ENCODE results near the gene SYNRG.

SYNRG gene

GRCh38 chr17:37530420-37530819 is 78.8 kb downstream of the SYNRG start:
- H3K4me1 ChIP-seq (ENCODE audit: control insufficient read depth, insufficient read depth, low read length) = no peaks in the 10 kb centered on the region
- no peaks in the 10 kb centered on the region for H3K9me3 ChIP-seq (ENCODE audit: control insufficient read depth, insufficient read depth, low read length)
- no peak overlapping the region for H3K9ac ChIP-seq (ENCODE audit: low read depth, low read length)
- peaks cover 3% of the 10 kb centered on the region for H3K36me3 ChIP-seq (ENCODE audit: control insufficient read depth, insufficient read depth, low read length)
- H3K4me3 ChIP-seq (ENCODE audit: low read depth, low read length) = no peak overlapping the region
- no peaks in the 10 kb centered on the region for H3K27me3 ChIP-seq (ENCODE audit: control insufficient read depth, insufficient read depth, low read length)

- no peaks in the 10 kb centered on the region for H3K9me3 ChIP-seq (ENCODE audit: control insufficient read depth, insufficient read depth, low read length)
- peaks cover 3% of the 10 kb centered on the region for H3K36me3 ChIP-seq (ENCODE audit: control insufficient read depth, insufficient read depth, low read length)
- no peaks in the 10 kb centered on the region for H3K4me1 ChIP-seq (ENCODE audit: control insufficient read depth, insufficient read depth, low read length)
These were observed 81.9 kb downstream of the SYNRG start for GRCh38 chr17:37527249-37527851.

GRCh38 chr17:37523715-37524219 is 85.5 kb downstream of the SYNRG start:
- no peak overlapping the region for H3K9ac ChIP-seq (ENCODE audit: low read depth, low read length)
- no peaks in the 10 kb centered on the region for H3K4me1 ChIP-seq (ENCODE audit: control insufficient read depth, insufficient read depth, low read length)
- H3K9me3 ChIP-seq (ENCODE audit: control insufficient read depth, insufficient read depth, low read length) = no peaks in the 10 kb centered on the region
- no peak overlapping the region for H3K4me3 ChIP-seq (ENCODE audit: low read depth, low read length)
- no peaks in the 10 kb centered on the region for H3K27me3 ChIP-seq (ENCODE audit: control insufficient read depth, insufficient read depth, low read length)
- H3K36me3 ChIP-seq (ENCODE audit: control insufficient read depth, insufficient read depth, low read length) = peaks cover 5% of the 10 kb centered on the region

More at GRCh38 chr17:37527249-37527851, 81.9 kb downstream of the SYNRG start:
- H3K9ac ChIP-seq (ENCODE audit: low read depth, low read length) = no peak overlapping the region
- H3K27me3 ChIP-seq (ENCODE audit: control insufficient read depth, insufficient read depth, low read length) = no peaks in the 10 kb centered on the region
- H3K4me3 ChIP-seq (ENCODE audit: low read depth, low read length) = no peak overlapping the region

GRCh38 chr17:37521821-37522220 is 87.4 kb downstream of the SYNRG start:
- Histone ChIP-seq H3K9ac (ENCODE audit: low read depth, low read length) (no peak overlapping the region), H3K4me3 (ENCODE audit: low read depth, low read length) (no peak overlapping the region), H3K4me1 (ENCODE audit: control insufficient read depth, insufficient read depth, low read length) (no peaks in the 10 kb centered on the region), H3K9me3 (ENCODE audit: control insufficient read depth, insufficient read depth, low read length) (no peaks in the 10 kb centered on the region), H3K36me3 (ENCODE audit: control insufficient read depth, insufficient read depth, low read length) (peaks cover 8% of the 10 kb centered on the region), H3K27me3 (ENCODE audit: control insufficient read depth, insufficient read depth, low read length) (no peaks in the 10 kb centered on the region)

GRCh38 chr17:37520174-37520573 is 89.0 kb downstream of the SYNRG start:
- Histone ChIP-seq H3K4me1 (ENCODE audit: control insufficient read depth, insufficient read depth, low read length) (no peaks in the 10 kb centered on the region), H3K36me3 (ENCODE audit: control insufficient read depth, insufficient read depth, low read length) (peaks cover 8% of the 10 kb centered on the region), H3K27me3 (ENCODE audit: control insufficient read depth, insufficient read depth, low read length) (no peaks in the 10 kb centered on the region)

GRCh38 chr17:37519251-37519985 is 89.8 kb downstream of the SYNRG start:
- H3K9me3 ChIP-seq (ENCODE audit: control insufficient read depth, insufficient read depth, low read length) = no peaks in the 10 kb centered on the region
- H3K27me3 ChIP-seq (ENCODE audit: control insufficient read depth, insufficient read depth, low read length) = no peaks in the 10 kb centered on the region
- H3K4me1 ChIP-seq (ENCODE audit: control insufficient read depth, insufficient read depth, low read length) = no peaks in the 10 kb centered on the region
- H3K36me3 ChIP-seq (ENCODE audit: control insufficient read depth, insufficient read depth, low read length) = peaks cover 8% of the 10 kb centered on the region
- no peak overlapping the region for H3K9ac ChIP-seq (ENCODE audit: low read depth, low read length)
- H3K4me3 ChIP-seq (ENCODE audit: low read depth, low read length) = no peak overlapping the region

More at GRCh38 chr17:37520174-37520573, 89.0 kb downstream of the SYNRG start:
- Histone ChIP-seq H3K9ac (ENCODE audit: low read depth, low read length) (no peak overlapping the region), H3K9me3 (ENCODE audit: control insufficient read depth, insufficient read depth, low read length) (no peaks in the 10 kb centered on the region), H3K4me3 (ENCODE audit: low read depth, low read length) (no peak overlapping the region)

GRCh38 chr17:37518826-37519225 is 90.4 kb downstream of the SYNRG start:
- Histone ChIP-seq H3K4me3 (ENCODE audit: low read depth, low read length) (no peak overlapping the region), H3K4me1 (ENCODE audit: control insufficient read depth, insufficient read depth, low read length) (no peaks in the 10 kb centered on the region), H3K27me3 (ENCODE audit: control insufficient read depth, insufficient read depth, low read length) (no peaks in the 10 kb centered on the region), H3K36me3 (ENCODE audit: control insufficient read depth, insufficient read depth, low read length) (peaks cover 8% of the 10 kb centered on the region), H3K9ac (ENCODE audit: low read depth, low read length) (no peak overlapping the region), H3K9me3 (ENCODE audit: control insufficient read depth, insufficient read depth, low read length) (no peaks in the 10 kb centered on the region)

GRCh38 chr17:37517881-37518280 is 91.3 kb downstream of the SYNRG start:
- H3K27me3 ChIP-seq (ENCODE audit: control insufficient read depth, insufficient read depth, low read length) = no peaks in the 10 kb centered on the region
- H3K4me3 ChIP-seq (ENCODE audit: low read depth, low read length) = no peak overlapping the region
- no peak overlapping the region for H3K9ac ChIP-seq (ENCODE audit: low read depth, low read length)
- no peaks in the 10 kb centered on the region for H3K9me3 ChIP-seq (ENCODE audit: control insufficient read depth, insufficient read depth, low read length)
- H3K36me3 ChIP-seq (ENCODE audit: control insufficient read depth, insufficient read depth, low read length) = peaks cover 11% of the 10 kb centered on the region
- no peaks in the 10 kb centered on the region for H3K4me1 ChIP-seq (ENCODE audit: control insufficient read depth, insufficient read depth, low read length)

- no peak overlapping the region for H3K4me3 ChIP-seq (ENCODE audit: low read depth, low read length)
- H3K27me3 ChIP-seq (ENCODE audit: control insufficient read depth, insufficient read depth, low read length) = no peaks in the 10 kb centered on the region
- no peaks in the 10 kb centered on the region for H3K9me3 ChIP-seq (ENCODE audit: control insufficient read depth, insufficient read depth, low read length)
- peaks cover 11% of the 10 kb centered on the region for H3K36me3 ChIP-seq (ENCODE audit: control insufficient read depth, insufficient read depth, low read length)
- no peak overlapping the region for H3K9ac ChIP-seq (ENCODE audit: low read depth, low read length)
- no peaks in the 10 kb centered on the region for H3K4me1 ChIP-seq (ENCODE audit: control insufficient read depth, insufficient read depth, low read length)
These were observed 93.1 kb downstream of the SYNRG start for GRCh38 chr17:37516127-37516571.

- H3K4me1 ChIP-seq (ENCODE audit: control insufficient read depth, insufficient read depth, low read length) = no peaks in the 10 kb centered on the region
- H3K4me3 ChIP-seq (ENCODE audit: low read depth, low read length) = no peak overlapping the region
- H3K9ac ChIP-seq (ENCODE audit: low read depth, low read length) = no peak overlapping the region
- peaks cover 7% of the 10 kb centered on the region for H3K36me3 ChIP-seq (ENCODE audit: control insufficient read depth, insufficient read depth, low read length)
- H3K27me3 ChIP-seq (ENCODE audit: control insufficient read depth, insufficient read depth, low read length) = no peaks in the 10 kb centered on the region
- no peaks in the 10 kb centered on the region for H3K9me3 ChIP-seq (ENCODE audit: control insufficient read depth, insufficient read depth, low read length)
These were observed 95.5 kb downstream of the SYNRG start for GRCh38 chr17:37513711-37514110.

- Histone ChIP-seq H3K4me3 (ENCODE audit: low read depth, low read length) (no peak overlapping the region), H3K27me3 (ENCODE audit: control insufficient read depth, insufficient read depth, low read length) (no peaks in the 10 kb centered on the region), H3K4me1 (ENCODE audit: control insufficient read depth, insufficient read depth, low read length) (no peaks in the 10 kb centered on the region), H3K9me3 (ENCODE audit: control insufficient read depth, insufficient read depth, low read length) (no peaks in the 10 kb centered on the region), H3K36me3 (ENCODE audit: control insufficient read depth, insufficient read depth, low read length) (peaks cover 7% of the 10 kb centered on the region), H3K9ac (ENCODE audit: low read depth, low read length) (no peak overlapping the region)
These were observed 96.7 kb downstream of the SYNRG start for GRCh38 chr17:37512442-37513068.
